SK-N-MC (cell line): ENCODE measurements around the gene FAM20B.

Experiments used
- DNase-seq: peaks from one replicate; pipeline ENCODE4 v3.0.0-alpha.2; 2011; ENCODE audit warnings: low read depth, low spot score
- H3K27ac ChIP-seq: fragments of 200-600 bp; sonication (generic); 2 replicates; pipeline ENCODE4 v1.5.1; 2016; ENCODE audit warnings: mixed run types
- H3K36me3 ChIP-seq: fragments of 200-600 bp; sonication (generic); 2 replicates; pipeline ENCODE4 v1.6.1; 2017; ENCODE audit warnings: antibody characterized with exemption, low read length, mixed read lengths; ENCODE audit not compliant: insufficient read depth
- H3K4me3 ChIP-seq: fragments of 200-600 bp; sonication (generic); 2 replicates; pipeline ENCODE4 v1.5.1; 2016
- H3K9ac ChIP-seq: fragments of 200-600 bp; sonication (generic); 2 replicates; pipeline ENCODE4 v1.8.0; 2017; ENCODE audit warnings: mixed run types, mixed read lengths; ENCODE audit not compliant: insufficient read length
- H3K9me3 ChIP-seq: fragments of 200-600 bp; sonication (generic); 2 replicates; pipeline ENCODE4 v1.6.1; 2017; ENCODE audit warnings: low read depth, mild to moderate bottlenecking, antibody characterized with exemption, low read length, moderate library complexity, mixed read lengths
- EZH2 ChIP-seq: fragments of 200-600 bp; sonication (generic); IDR thresholded peaks from one replicate; pipeline ENCODE4 v1.6.1; 2017; ENCODE audit warnings: antibody characterized with exemption
- FOXP2 ChIP-seq: optimal IDR thresholded peaks from 2 replicates; pipeline ENCODE3; 2011; ENCODE audit warnings: mild to moderate bottlenecking, moderate library complexity; ENCODE audit not compliant: insufficient read depth; ENCODE audit errors: extremely low read length, control extremely low read depth
- POLR2AphosphoS5 ChIP-seq: IDR thresholded peaks from 2 replicates; pipeline ENCODE4 v1.6.1; 2012; ENCODE audit warnings: mild to moderate bottlenecking, low read depth, low read length, borderline replicate concordance

Gene FAM20B

GRCh38 chr1:179043266-179043665 lies 17.6 kb downstream of the FAM20B start:
- TF ChIP-seq POLR2AphosphoS5: no peak
- Histone ChIP-seq H3K4me3 (no peak overlapping the region), H3K27ac (no peak overlapping the region)

GRCh38 chr1:179043907-179044306 lies 18.2 kb downstream of the FAM20B start:
- no peak overlapping the region for H3K4me3 ChIP-seq
- no peaks in the 10 kb centered on the region for H3K9me3 ChIP-seq
- DNase-seq: no peak
- TF ChIP-seq EZH2: no peak
- no peak overlapping the region for H3K9ac ChIP-seq
- H3K36me3 ChIP-seq: no peaks in the 10 kb centered on the region
- H3K27ac ChIP-seq: no peak overlapping the region

More at GRCh38 chr1:179043266-179043665, 17.6 kb downstream of the FAM20B start:
- H3K9me3 ChIP-seq: no peaks in the 10 kb centered on the region
- no peaks in the 10 kb centered on the region for H3K36me3 ChIP-seq
- no peak overlapping the region for H3K9ac ChIP-seq
- DNase-seq: no peak

GRCh38 chr1:179046808-179047635 lies 21.3 kb downstream of the FAM20B start:
- Histone ChIP-seq H3K9me3 (no peaks in the 10 kb centered on the region), H3K36me3 (no peaks in the 10 kb centered on the region), H3K9ac (no peak overlapping the region), H3K4me3 (no peak overlapping the region), H3K27ac (no peak overlapping the region)
- no peak for TF ChIP-seq EZH2
- no peak for TF ChIP-seq FOXP2
- TF ChIP-seq POLR2AphosphoS5: no peak
- DNase-seq: no peak

- TF ChIP-seq FOXP2: no peak
- TF ChIP-seq EZH2: no peak
- TF ChIP-seq POLR2AphosphoS5: no peak
- Histone ChIP-seq H3K36me3 (no peaks in the 10 kb centered on the region), H3K27ac (no peak overlapping the region), H3K4me3 (no peak overlapping the region), H3K9ac (no peak overlapping the region), H3K9me3 (no peaks in the 10 kb centered on the region)
- DNase-seq: no peak
Observed at GRCh38 chr1:179047636-179047997, 21.9 kb downstream of the FAM20B start.

- Histone ChIP-seq H3K27ac (no peak overlapping the region), H3K4me3 (no peak overlapping the region), H3K9ac (no peak overlapping the region), H3K36me3 (no peaks in the 10 kb centered on the region), H3K9me3 (no peaks in the 10 kb centered on the region)
- no peak for DNase-seq
- TF ChIP-seq EZH2: no peak
- TF ChIP-seq FOXP2: no peak
- no peak for TF ChIP-seq POLR2AphosphoS5
Observed at GRCh38 chr1:179048339-179049124, 22.8 kb downstream of the FAM20B start.

- Histone ChIP-seq H3K4me3 (no peak overlapping the region), H3K27ac (no peak overlapping the region), H3K9me3 (no peaks in the 10 kb centered on the region), H3K9ac (no peak overlapping the region), H3K36me3 (peaks cover 24% of the 10 kb centered on the region)
- TF ChIP-seq FOXP2 (no peak), POLR2AphosphoS5 (no peak), EZH2 (no peak)
- DNase-seq: no peak
Observed at GRCh38 chr1:179052776-179053175, 27.1 kb downstream of the FAM20B start.

- TF ChIP-seq EZH2: no peak
- no peak for TF ChIP-seq POLR2AphosphoS5
- no peak for TF ChIP-seq FOXP2
- Histone ChIP-seq H3K9ac (no peak overlapping the region), H3K36me3 (peaks cover 24% of the 10 kb centered on the region), H3K4me3 (no peak overlapping the region), H3K9me3 (no peaks in the 10 kb centered on the region), H3K27ac (no peak overlapping the region)
- DNase-seq: no peak
Observed at GRCh38 chr1:179053486-179053885, 27.8 kb downstream of the FAM20B start.

GRCh38 chr1:179055937-179056336 lies 30.2 kb downstream of the FAM20B start:
- no peak for DNase-seq
- H3K9me3 ChIP-seq: no peaks in the 10 kb centered on the region
- no peak overlapping the region for H3K9ac ChIP-seq
- H3K36me3 ChIP-seq: peaks cover 24% of the 10 kb centered on the region
- no peak overlapping the region for H3K4me3 ChIP-seq
- no peak overlapping the region for H3K27ac ChIP-seq
- no peak for TF ChIP-seq EZH2
- TF ChIP-seq POLR2AphosphoS5: no peak
- no peak for TF ChIP-seq FOXP2
